CD14-positive monocyte (primary cell): ENCODE measurements around the gene IL20. TPM values are rescaled to one million over a fixed set of nuclear protein-coding genes. Genes with fewer than 3 reads are reported as not detected.

Source experiments
- DNase-seq, 3 donors: peaks; one replicate each; pipeline ENCODE4 v3.0.0-alpha.2; 2011 to 2022
- H2AFZ ChIP-seq: 2 replicates; pipeline ENCODE4 v1.6.0; 2012; ENCODE audit warnings: mild to moderate bottlenecking, low read depth, low read length, inconsistent platforms; ENCODE audit not compliant: insufficient read depth, poor library complexity, severe bottlenecking
- H3K27ac ChIP-seq, 2 donors: 1 replicate in 1 of 2; 2 replicates in 1 of 2; pipeline ENCODE4 v1.5.1; 2012 to 2013; ENCODE audit warnings: low read length in 2 of 2, control low read depth in 1 of 2, inconsistent platforms in 1 of 2, low read depth in 1 of 2, mild to moderate bottlenecking in 1 of 2
- H3K27me3 ChIP-seq, 2 donors: one replicate each; pipeline versions ENCODE4 v1.6.0 to v1.6.1; 2011 to 2013; ENCODE audit warnings: low read length in 2 of 2; ENCODE audit not compliant: control insufficient read depth in 2 of 2, insufficient read depth in 2 of 2
- H3K36me3 ChIP-seq, 2 donors: replicated peaks in 1 of 2; 1 replicate in 1 of 2; 2 replicates in 1 of 2; pipeline versions ENCODE4 v1.5.1 to v1.6.1; 2012 to 2013; ENCODE audit warnings: low read length in 2 of 2, control low read depth in 1 of 2, inconsistent platforms in 1 of 2, mild to moderate bottlenecking in 1 of 2; ENCODE audit not compliant: insufficient read depth in 2 of 2, control insufficient read depth in 1 of 2
- H3K4me1 ChIP-seq, 2 donors: 1 replicate in 1 of 2; 2 replicates in 1 of 2; pipeline versions ENCODE4 v1.5.1 to v1.6.1; 2012 to 2013; ENCODE audit warnings: low read length in 2 of 2, control low read depth in 1 of 2, inconsistent platforms in 1 of 2, mild to moderate bottlenecking in 1 of 2, moderate library complexity in 1 of 2; ENCODE audit not compliant: insufficient read depth in 2 of 2, control insufficient read depth in 1 of 2
- H3K4me2 ChIP-seq: replicated peaks from 2 replicates; pipeline ENCODE3; 2012; ENCODE audit warnings: low read length, moderate library complexity, mild to moderate bottlenecking; ENCODE audit not compliant: poor library complexity, severe bottlenecking; ENCODE audit errors: extremely low read depth
- H3K4me3 ChIP-seq, 3 experiments: fragments of 200-600 bp in 1 of 3; sonication (generic) in 1 of 3; replicated peaks in 1 of 3; 1 replicate in 2 of 3; 2 replicates in 1 of 3; pipeline ENCODE4 v1.5.1; 2011 to 2013; ENCODE audit warnings: low read length in 3 of 3, mild to moderate bottlenecking in 3 of 3, control low read depth in 2 of 3, low read depth in 2 of 3, inconsistent platforms in 1 of 3, moderate library complexity in 1 of 3
- H3K79me2 ChIP-seq: 2 replicates; pipeline ENCODE4 v1.6.0; 2012; ENCODE audit warnings: mild to moderate bottlenecking, control low read depth, inconsistent platforms, low read length, moderate library complexity; ENCODE audit not compliant: insufficient read depth
- H3K9ac ChIP-seq: 2 replicates; pipeline ENCODE4 v1.6.0; 2017; ENCODE audit warnings: low read length, mild to moderate bottlenecking; ENCODE audit not compliant: insufficient read depth, poor library complexity, severe bottlenecking
- H3K9me3 ChIP-seq, 2 donors: replicated peaks in 1 of 2; 1 replicate in 1 of 2; 2 replicates in 1 of 2; pipeline versions ENCODE4 v1.5.1 to v1.6.1; 2012 to 2013; ENCODE audit warnings: low read length in 2 of 2, control low read depth in 1 of 2; ENCODE audit not compliant: control insufficient read depth in 1 of 2, insufficient read depth in 1 of 2
- H4K20me1 ChIP-seq: 2 replicates; pipeline ENCODE4 v1.6.0; 2012; ENCODE audit warnings: mild to moderate bottlenecking, low read length, control low read depth, moderate library complexity; ENCODE audit not compliant: insufficient read depth
- H3K27ac Mint-ChIP-seq, 7 donors: one replicate each; pipeline ENCODE4 v1.8.0; 2020; ENCODE audit warnings: mild to moderate bottlenecking in 7 of 7, mixed read lengths in 7 of 7, moderate library complexity in 6 of 7, inconsistent platforms in 2 of 7
- H3K27me3 Mint-ChIP-seq, 3 donors: one replicate each; pipeline ENCODE4 v1.8.0; 2021 to 2022; ENCODE audit warnings: low read depth in 3 of 3, mild to moderate bottlenecking in 3 of 3, mixed read lengths in 3 of 3, moderate library complexity in 3 of 3, inconsistent platforms in 1 of 3
- H3K36me3 Mint-ChIP-seq, 2 donors: one replicate each; pipeline ENCODE4 v1.8.0; 2020; ENCODE audit warnings: mixed read lengths in 2 of 2, inconsistent platforms in 1 of 2, mild to moderate bottlenecking in 1 of 2
- H3K4me1 Mint-ChIP-seq: one replicate; pipeline ENCODE4 v1.8.0; 2020; ENCODE audit warnings: mild to moderate bottlenecking, mixed read lengths
- H3K4me3 Mint-ChIP-seq, 2 donors: one replicate each; pipeline ENCODE4 v1.8.0; 2020; ENCODE audit warnings: mild to moderate bottlenecking in 2 of 2, mixed read lengths in 2 of 2, moderate library complexity in 1 of 2
- H3K9me3 Mint-ChIP-seq, 7 donors: one replicate each; pipeline ENCODE4 v1.8.0; 2020 to 2022; ENCODE audit warnings: mixed read lengths in 7 of 7, mild to moderate bottlenecking in 6 of 7, moderate library complexity in 6 of 7, inconsistent platforms in 2 of 7
- CTCF ChIP-seq: fragments of 200-600 bp; IDR thresholded peaks from one replicate; pipeline ENCODE4 v1.8.0; 2022; ENCODE audit warnings: antibody characterized with exemption, mild to moderate bottlenecking
- WGBS: methylation state at CpG from one replicate; pipeline ENCODE4 v1.1.5; 2013; ENCODE audit warnings: missing lambda C conversion rate; ENCODE audit not compliant: insufficient coverage; 5-methylcytosine and 5-hydroxymethylcytosine counted together
- intact Hi-C, 2 donors: fragments of 100-400 bp; cut with micrococcal nuclease; formaldehyde crosslinking; loops; one replicate each; pipeline versions ENCODE4 v1.15.0 to v1.15.1; 2023
- polyA plus RNA-seq, 3 donors: library from polyadenylated mRNA; depleted of rRNA in 1 of 3; unstranded in 2 of 3; stranded (reverse) in 1 of 3; fragments of 300-500 nt in 2 of 3; fragments of >200 nt in 1 of 3; fragmentation: Illumina TruSeq in 2 of 3; gene quantifications; 1 replicate in 2 of 3; 2 replicates in 1 of 3; pipeline ENCODE4 v1.2.3, GENCODE V29; 2012 to 2021

The IL20 gene
- polyA plus RNA-seq, 3 donors = not detected

GRCh38 chr1:206839006-206839560 is 26.3 kb upstream of the IL20 start:
- Histone ChIP-seq H3K79me2 (no peaks in the 10 kb centered on the region), H3K4me3 (no peak overlapping the region), H3K9ac (no peak overlapping the region), H3K4me2 (no peak overlapping the region), H3K36me3 (no peaks in the 10 kb centered on the region), H2AFZ (no peak overlapping the region), H3K27ac (no peak overlapping the region), H3K9me3 (no peaks in the 10 kb centered on the region), H3K27me3 (no peaks in the 10 kb centered on the region), H4K20me1 (no peaks in the 10 kb centered on the region), H3K4me1 (peaks cover 15 to 18% of the 10 kb centered on the region in 2 donors)
- Mint-ChIP-seq H3K4me3 (no peak overlapping the region), H3K9me3 (no peaks in the 10 kb centered on the region), H3K27me3 (peaks cover 2 to 12% (median 2%) of the 10 kb centered on the region in 3 donors), H3K36me3 (no peaks in the 10 kb centered on the region), H3K27ac (peak overlapping the region in 1 of 7 donors; percentile 13), H3K4me1 (peaks cover 15% of the 10 kb centered on the region)
- no peak for TF ChIP-seq CTCF
- DNase-seq = no peak
- WGBS = 94% methylated on average over 2 of the region's 4 CpGs
- intact Hi-C loops = loop anchor here in 1 of 2 donors (10.0 kb wide), 1 partner anchor 64 kb away; the partner anchor contains the start of genes IL10 and IL19

- H3K27me3 Mint-ChIP-seq = peaks cover 2 to 13% (median 2%) of the 10 kb centered on the region in 3 donors
These were observed 25.6 kb upstream of the IL20 start for GRCh38 chr1:206839857-206840256.

More at GRCh38 chr1:206839857-206840256, 25.6 kb upstream of the IL20 start:
- H3K4me3 ChIP-seq = no peak overlapping the region
- H3K4me1 ChIP-seq = peaks cover 7 to 11% of the 10 kb centered on the region in 2 donors
- DNase-seq = no peak
- no peak overlapping the region for H2AFZ ChIP-seq
- Mint-ChIP-seq H3K27ac (no peak overlapping the region), H3K4me3 (no peak overlapping the region), H3K4me1 (peaks cover 7% of the 10 kb centered on the region), H3K36me3 (no peaks in the 10 kb centered on the region), H3K9me3 (no peaks in the 10 kb centered on the region)
- no peak overlapping the region for H3K27ac ChIP-seq
- no peak for TF ChIP-seq CTCF
- no peaks in the 10 kb centered on the region for H3K36me3 ChIP-seq
- H3K27me3 ChIP-seq = no peaks in the 10 kb centered on the region
- no peaks in the 10 kb centered on the region for H4K20me1 ChIP-seq
- H3K4me2 ChIP-seq = no peak overlapping the region
- no peak overlapping the region for H3K9ac ChIP-seq
- intact Hi-C loops = loop anchor here in 1 of 2 donors (10.0 kb wide), 1 partner anchor 65 kb away; the partner anchor contains the start of genes IL10 and IL19
- no peaks in the 10 kb centered on the region for H3K9me3 ChIP-seq
- 100% methylated on average over 5 of the region's 7 CpGs for WGBS
- no peaks in the 10 kb centered on the region for H3K79me2 ChIP-seq
